ENCODE data around the gene ERBB4. TPM values are rescaled to one million over a fixed set of nuclear protein-coding genes. Genes with fewer than 3 reads are reported as not detected.

The ERBB4 gene
- total and polyA plus RNA-seq, 9 donors, result 5.0 to 12.7 (median 7.7) TPM

GRCh38 chr2:212170382-212170781, 368.2 kb downstream of the ERBB4 start:
- Histone ChIP-seq H3K4me3 (ENCODE audit: low read length) (no peak overlapping the region), H3K36me3 (ENCODE audit: control insufficient read depth, insufficient read depth, low read length) (no peaks in the 10 kb centered on the region), H3K27me3 (ENCODE audit: control insufficient read depth, insufficient read depth, low read length) (no peaks in the 10 kb centered on the region), H3K4me1 (ENCODE audit: control insufficient read depth, insufficient read depth, low read length) (no peaks in the 10 kb centered on the region), H3K9me3 (replicated peaks; ENCODE audit: control insufficient read depth, low read depth, low read length) (peaks cover 8% of the 10 kb centered on the region), H3K27ac (ENCODE audit: low read length) (no peak overlapping the region)
- 45% methylated on average over 2 of the region's 2 CpGs for WGBS (ENCODE audit: insufficient coverage)
- no peak for DNase-seq

DNA sequence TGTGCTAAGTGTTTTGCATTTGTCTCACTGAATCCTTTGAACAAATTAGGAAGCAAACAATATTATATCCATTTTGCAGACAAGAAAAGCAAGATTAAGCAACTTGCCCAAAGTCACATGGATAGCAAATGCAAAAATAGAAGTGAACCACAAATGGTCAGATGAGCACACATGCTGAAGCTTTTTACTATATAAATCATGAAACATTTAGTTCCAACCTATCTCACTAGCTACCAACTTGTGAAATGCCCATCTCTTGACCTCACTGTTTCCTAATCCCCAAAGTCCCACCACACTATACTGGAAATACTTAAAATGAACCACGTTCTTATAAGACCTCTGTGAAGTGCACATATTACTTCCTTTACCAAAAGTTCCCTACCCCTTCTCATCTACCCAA, 380.5 kb downstream of the ERBB4 start:
- no peaks in the 10 kb centered on the region for H3K27me3 ChIP-seq (ENCODE audit: control insufficient read depth, insufficient read depth, low read length)
- H3K4me3 ChIP-seq (ENCODE audit: low read length), result no peak overlapping the region
- H3K36me3 ChIP-seq (ENCODE audit: control insufficient read depth, insufficient read depth, low read length), result no peaks in the 10 kb centered on the region
- no peak for DNase-seq
- 67% methylated on average over 1 of the region's 1 CpG for WGBS (ENCODE audit: insufficient coverage)
- no peaks in the 10 kb centered on the region for H3K4me1 ChIP-seq (ENCODE audit: control insufficient read depth, insufficient read depth, low read length)
- H3K27ac ChIP-seq (ENCODE audit: low read length), result no peak overlapping the region
- H3K9me3 ChIP-seq (replicated peaks; ENCODE audit: control insufficient read depth, low read depth, low read length), result no peaks in the 10 kb centered on the region

GRCh38 chr2:212157012-212157411, 381.6 kb downstream of the ERBB4 start:
- H3K4me3 ChIP-seq (ENCODE audit: low read length), result no peak overlapping the region
- no peaks in the 10 kb centered on the region for H3K9me3 ChIP-seq (replicated peaks; ENCODE audit: control insufficient read depth, low read depth, low read length)
- no peaks in the 10 kb centered on the region for H3K36me3 ChIP-seq (ENCODE audit: control insufficient read depth, insufficient read depth, low read length)
- no peaks in the 10 kb centered on the region for H3K4me1 ChIP-seq (ENCODE audit: control insufficient read depth, insufficient read depth, low read length)
- no peaks in the 10 kb centered on the region for H3K27me3 ChIP-seq (ENCODE audit: control insufficient read depth, insufficient read depth, low read length)
- DNase-seq, result no peak
- no peak overlapping the region for H3K27ac ChIP-seq (ENCODE audit: low read length)
- 20% methylated on average over 1 of the region's 1 CpG for WGBS (ENCODE audit: insufficient coverage)

DNA sequence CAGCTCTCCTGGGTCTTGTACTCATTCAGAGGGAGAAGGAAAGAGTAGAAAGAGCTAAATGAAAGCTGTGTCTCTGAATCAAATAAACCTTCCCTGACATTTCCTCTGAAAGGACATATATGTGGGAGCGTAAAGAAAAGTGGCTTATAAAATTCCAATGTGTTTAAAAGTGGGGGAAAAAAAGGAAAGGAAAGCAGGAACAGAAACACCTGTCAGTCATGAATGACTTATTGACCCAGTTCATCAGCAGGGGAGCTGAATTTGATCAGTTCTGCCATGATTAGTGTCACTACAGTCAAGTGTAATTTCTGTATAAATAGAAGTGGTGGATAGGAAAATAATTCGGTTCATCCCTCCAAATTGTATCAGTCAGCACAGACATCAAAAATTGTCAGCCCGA, 382.5 kb downstream of the ERBB4 start:
- Histone ChIP-seq H3K4me3 (ENCODE audit: low read length) (no peak overlapping the region), H3K9me3 (replicated peaks; ENCODE audit: control insufficient read depth, low read depth, low read length) (no peaks in the 10 kb centered on the region), H3K27me3 (ENCODE audit: control insufficient read depth, insufficient read depth, low read length) (no peaks in the 10 kb centered on the region), H3K4me1 (ENCODE audit: control insufficient read depth, insufficient read depth, low read length) (no peaks in the 10 kb centered on the region), H3K27ac (ENCODE audit: low read length) (no peak overlapping the region), H3K36me3 (ENCODE audit: control insufficient read depth, insufficient read depth, low read length) (no peaks in the 10 kb centered on the region)
- no CpG with 5 or more reads among the region's 3 CpGs for WGBS (ENCODE audit: insufficient coverage)
- no peak for DNase-seq

DNA sequence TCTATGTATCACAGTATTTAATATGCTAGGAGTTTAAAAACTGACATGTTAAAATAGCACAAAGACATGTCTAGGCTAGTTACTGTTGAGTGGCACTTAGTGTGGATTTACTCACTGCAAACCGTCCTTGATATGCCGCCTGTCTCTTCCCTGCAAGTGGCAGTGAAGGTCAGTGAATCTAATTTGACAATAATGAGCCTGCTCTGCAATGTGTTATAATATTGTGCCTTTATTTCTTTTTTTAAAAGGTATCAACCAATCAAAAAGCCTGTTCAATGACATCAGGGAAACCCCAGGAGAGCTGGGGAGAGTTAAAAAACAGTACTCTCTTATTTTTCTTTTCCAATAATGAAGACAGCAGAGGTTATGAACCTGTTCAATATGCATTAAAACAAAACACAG, 384.1 kb downstream of the ERBB4 start:
- no peak overlapping the region for H3K27ac ChIP-seq (ENCODE audit: low read length)
- no peak for DNase-seq
- no peaks in the 10 kb centered on the region for H3K36me3 ChIP-seq (ENCODE audit: control insufficient read depth, insufficient read depth, low read length)
- no CpG with 5 or more reads among the region's 2 CpGs for WGBS (ENCODE audit: insufficient coverage)
- no peak overlapping the region for H3K4me3 ChIP-seq (ENCODE audit: low read length)
- no peaks in the 10 kb centered on the region for H3K4me1 ChIP-seq (ENCODE audit: control insufficient read depth, insufficient read depth, low read length)
- no peaks in the 10 kb centered on the region for H3K27me3 ChIP-seq (ENCODE audit: control insufficient read depth, insufficient read depth, low read length)
- no peaks in the 10 kb centered on the region for H3K9me3 ChIP-seq (replicated peaks; ENCODE audit: control insufficient read depth, low read depth, low read length)

GRCh38 chr2:212153923-212154322, 384.7 kb downstream of the ERBB4 start:
- WGBS (ENCODE audit: insufficient coverage), result no CpG with 5 or more reads among the region's 2 CpGs
- no peak overlapping the region for H3K4me3 ChIP-seq (ENCODE audit: low read length)
- H3K27me3 ChIP-seq (ENCODE audit: control insufficient read depth, insufficient read depth, low read length), result no peaks in the 10 kb centered on the region
- no peaks in the 10 kb centered on the region for H3K9me3 ChIP-seq (replicated peaks; ENCODE audit: control insufficient read depth, low read depth, low read length)
- DNase-seq, result no peak
- no peak overlapping the region for H3K27ac ChIP-seq (ENCODE audit: low read length)
- no peaks in the 10 kb centered on the region for H3K4me1 ChIP-seq (ENCODE audit: control insufficient read depth, insufficient read depth, low read length)
- no peaks in the 10 kb centered on the region for H3K36me3 ChIP-seq (ENCODE audit: control insufficient read depth, insufficient read depth, low read length)

- H3K27ac ChIP-seq (ENCODE audit: low read length), result no peak overlapping the region
- WGBS (ENCODE audit: insufficient coverage), result no CpG with 5 or more reads among the region's 2 CpGs
- peak; percentile 17 for DNase-seq
- H3K27me3 ChIP-seq (ENCODE audit: control insufficient read depth, insufficient read depth, low read length), result no peaks in the 10 kb centered on the region
- H3K4me1 ChIP-seq (ENCODE audit: control insufficient read depth, insufficient read depth, low read length), result no peaks in the 10 kb centered on the region
- no peak overlapping the region for H3K4me3 ChIP-seq (ENCODE audit: low read length)
- H3K36me3 ChIP-seq (ENCODE audit: control insufficient read depth, insufficient read depth, low read length), result no peaks in the 10 kb centered on the region
- no peaks in the 10 kb centered on the region for H3K9me3 ChIP-seq (replicated peaks; ENCODE audit: control insufficient read depth, low read depth, low read length)
Measured at GRCh38 chr2:212147921-212148513, 390.6 kb downstream of the ERBB4 start.

DNA sequence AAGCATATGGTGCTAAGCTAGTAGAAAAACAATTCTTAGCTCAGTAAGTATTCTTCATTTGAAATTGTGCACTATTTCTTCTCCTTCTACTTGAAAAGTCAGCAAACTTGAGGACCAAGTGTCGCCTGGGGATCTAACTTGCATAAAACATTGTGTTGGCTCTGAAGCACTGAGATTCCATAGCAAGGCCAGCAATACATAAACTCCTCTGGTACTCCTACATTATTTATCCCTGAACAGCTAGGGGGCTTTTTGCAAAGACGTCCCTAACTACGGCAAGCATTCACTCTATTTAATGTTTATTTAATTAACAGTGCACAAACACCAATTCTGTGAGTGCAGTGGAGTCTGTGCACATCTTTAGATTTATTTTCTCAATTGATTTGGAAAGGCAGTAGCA, 392.2 kb downstream of the ERBB4 start:
- no peak overlapping the region for H3K27ac ChIP-seq (ENCODE audit: low read length)
- WGBS (ENCODE audit: insufficient coverage), result 64% methylated on average over 1 of the region's 3 CpGs
- H3K36me3 ChIP-seq (ENCODE audit: control insufficient read depth, insufficient read depth, low read length), result no peaks in the 10 kb centered on the region
- no peak overlapping the region for H3K4me3 ChIP-seq (ENCODE audit: low read length)
- no peaks in the 10 kb centered on the region for H3K9me3 ChIP-seq (replicated peaks; ENCODE audit: control insufficient read depth, low read depth, low read length)
- H3K27me3 ChIP-seq (ENCODE audit: control insufficient read depth, insufficient read depth, low read length), result no peaks in the 10 kb centered on the region
- H3K4me1 ChIP-seq (ENCODE audit: control insufficient read depth, insufficient read depth, low read length), result no peaks in the 10 kb centered on the region
- peak; percentile 3 for DNase-seq

- DNase-seq, result no peak
- H3K4me1 ChIP-seq (ENCODE audit: control insufficient read depth, insufficient read depth, low read length), result no peaks in the 10 kb centered on the region
- WGBS (ENCODE audit: insufficient coverage), result no CpG with 5 or more reads among the region's 1 CpG
Measured at GRCh38 chr2:212145121-212145520, 393.5 kb downstream of the ERBB4 start.

GRCh38 chr2:212142631-212143030, 396.0 kb downstream of the ERBB4 start:
- H3K36me3 ChIP-seq (ENCODE audit: control insufficient read depth, insufficient read depth, low read length), result no peaks in the 10 kb centered on the region
- H3K27ac ChIP-seq (ENCODE audit: low read length), result no peak overlapping the region
- H3K4me1 ChIP-seq (ENCODE audit: control insufficient read depth, insufficient read depth, low read length), result no peaks in the 10 kb centered on the region
- no peaks in the 10 kb centered on the region for H3K9me3 ChIP-seq (replicated peaks; ENCODE audit: control insufficient read depth, low read depth, low read length)
- peak; percentile 61 for DNase-seq
- H3K4me3 ChIP-seq (ENCODE audit: low read length), result no peak overlapping the region
- no peaks in the 10 kb centered on the region for H3K27me3 ChIP-seq (ENCODE audit: control insufficient read depth, insufficient read depth, low read length)
- WGBS (ENCODE audit: insufficient coverage), result no CpG with 5 or more reads among the region's 2 CpGs

More at GRCh38 chr2:212145121-212145520, 393.5 kb downstream of the ERBB4 start:
- Histone ChIP-seq H3K4me3 (ENCODE audit: low read length) (no peak overlapping the region), H3K27me3 (ENCODE audit: control insufficient read depth, insufficient read depth, low read length) (no peaks in the 10 kb centered on the region), H3K36me3 (ENCODE audit: control insufficient read depth, insufficient read depth, low read length) (no peaks in the 10 kb centered on the region), H3K27ac (ENCODE audit: low read length) (no peak overlapping the region), H3K9me3 (replicated peaks; ENCODE audit: control insufficient read depth, low read depth, low read length) (no peaks in the 10 kb centered on the region)

DNA sequence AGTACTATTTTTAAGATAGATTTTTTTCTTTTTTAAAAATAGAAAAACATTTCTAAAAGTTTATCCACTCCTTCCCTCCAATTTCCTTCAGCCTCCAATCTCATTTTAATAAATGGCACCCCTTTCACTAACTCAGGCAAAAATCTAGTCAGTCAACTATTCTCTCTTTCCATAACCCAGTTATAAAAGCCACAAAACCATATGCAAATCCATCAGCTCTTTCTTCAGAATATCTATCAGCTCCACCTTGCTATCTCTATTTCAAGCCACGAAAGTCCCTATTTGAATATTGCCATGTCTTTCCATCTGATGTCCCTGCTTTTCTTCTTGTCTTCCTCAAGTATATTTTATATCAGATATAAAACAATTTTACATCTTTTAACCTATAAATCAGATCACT, 397.1 kb downstream of the ERBB4 start:
- H3K36me3 ChIP-seq (ENCODE audit: control insufficient read depth, insufficient read depth, low read length), result no peaks in the 10 kb centered on the region
- no peaks in the 10 kb centered on the region for H3K27me3 ChIP-seq (ENCODE audit: control insufficient read depth, insufficient read depth, low read length)
- DNase-seq, result no peak
- no peaks in the 10 kb centered on the region for H3K9me3 ChIP-seq (replicated peaks; ENCODE audit: control insufficient read depth, low read depth, low read length)
- no CpG with 5 or more reads among the region's 1 CpG for WGBS (ENCODE audit: insufficient coverage)
- H3K4me3 ChIP-seq (ENCODE audit: low read length), result no peak overlapping the region
- no peak overlapping the region for H3K27ac ChIP-seq (ENCODE audit: low read length)
- H3K4me1 ChIP-seq (ENCODE audit: control insufficient read depth, insufficient read depth, low read length), result no peaks in the 10 kb centered on the region
